Aorta (tissue), 5 donors: ENCODE measurements around the gene SMARCA2. TPM values are rescaled to one million over a fixed set of nuclear protein-coding genes. Genes with fewer than 3 reads are reported as not detected.
A peak's percentile ranks its signal among the peaks of the same experiment; 100 is the strongest.

Experiments
- ATAC-seq: fragments of 200-7000 bp; cut with Tn5 transposase; one replicate; pipeline ENCODE4 v1.9.1; 2022; ENCODE audit warnings: moderate library complexity; ENCODE audit not compliant: low FRiP score
- DNase-seq, 2 donors: peaks; one replicate each; pipeline ENCODE4 v3.0.0-alpha.2; 2020
- H3K27ac ChIP-seq, 2 donors: one replicate each; pipeline ENCODE4 v1.5.1; 2013; ENCODE audit warnings: low read length in 2 of 2, mild to moderate bottlenecking in 2 of 2, moderate library complexity in 2 of 2, control low read depth in 1 of 2, inconsistent platforms in 1 of 2, low read depth in 1 of 2
- H3K27me3 ChIP-seq, 2 donors: one replicate each; pipeline ENCODE4 v1.6.1; 2013; ENCODE audit warnings: control low read depth in 1 of 2, low read length in 1 of 2, mild to moderate bottlenecking in 1 of 2, moderate library complexity in 1 of 2; ENCODE audit not compliant: insufficient read depth in 2 of 2, control insufficient read depth in 1 of 2
- H3K36me3 ChIP-seq, 2 donors: one replicate each; pipeline ENCODE4 v1.6.1; 2013; ENCODE audit warnings: control low read depth in 1 of 2, low read length in 1 of 2, mild to moderate bottlenecking in 1 of 2; ENCODE audit not compliant: insufficient read depth in 2 of 2, control insufficient read depth in 1 of 2
- H3K4me1 ChIP-seq, 2 donors: one replicate each; pipeline ENCODE4 v1.6.1; 2013; ENCODE audit warnings: low read length in 2 of 2, control low read depth in 1 of 2, mild to moderate bottlenecking in 1 of 2, moderate library complexity in 1 of 2; ENCODE audit not compliant: insufficient read depth in 2 of 2, control insufficient read depth in 1 of 2
- H3K4me3 ChIP-seq, 2 donors: one replicate each; pipeline ENCODE4 v1.5.1; 2013; ENCODE audit warnings: low read length in 2 of 2, control low read depth in 1 of 2, mild to moderate bottlenecking in 1 of 2
- H3K9me3 ChIP-seq: one replicate; pipeline ENCODE4 v1.6.1; 2013; ENCODE audit warnings: mild to moderate bottlenecking, low read length; ENCODE audit not compliant: control insufficient read depth
- WGBS, 2 donors: extraction: QIAGEN DNeasy Blood & Tissue Kit; methylation state at CpG; one replicate each; pipeline ENCODE4 v1.1.7; 2013; 5-methylcytosine and 5-hydroxymethylcytosine counted together
- intact Hi-C, 2 donors: fragments of 100-400 bp; cut with DNase I; formaldehyde crosslinking; loops; one replicate each; pipeline versions ENCODE4 v1.14.2 to v1.15.0; 2022
- polyA plus RNA-seq, 2 donors: library from polyadenylated mRNA; stranded (reverse); fragments of 200-250 nt; gene quantifications; one replicate each; pipeline ENCODE4 v1.2.3, GENCODE V29; 2013
- total RNA-seq, 2 donors: library from RNA; stranded (reverse); fragmentation: NEBNext Ultra II Directional; extraction: Animal tissue kit (Norgen Biotek cat#: 25700); gene quantifications; one replicate each; pipeline ENCODE4 v1.2.1, GENCODE V29; 2021
- donor health status: healthy with polysubstance abuse.
- donor health status: Bipolar disorder and iron deficiency.
- donor health status: DM: no; HTN: no; CAD: no.
- donor health status: DM: no; HTN: no; CAD: no.
- donor health status: DM: yes; HTN: yes; CAD: no.

The SMARCA2 gene
- total and polyA plus RNA-seq, 4 donors, result 61.7 to 265 (median 145) TPM

- H3K27me3 ChIP-seq, result no peaks in the 10 kb centered on the region
- WGBS, 2 donors, result 67 to 69% methylated on average over 9 of the region's 9 CpGs
- no peak for DNase-seq
- no peaks in the 10 kb centered on the region for H3K36me3 ChIP-seq
- no peak overlapping the region for H3K4me3 ChIP-seq
- no peaks in the 10 kb centered on the region for H3K9me3 ChIP-seq
- ATAC-seq, result no peak
- intact Hi-C loops, result loop anchor here in 1 of 2 donors (10.0 kb wide), 1 partner anchor 148 kb away; no protein-coding TSS in a partner anchor
- H3K27ac ChIP-seq, result no peak overlapping the region
- peaks cover 3 to 25% of the 10 kb centered on the region in 2 donors for H3K4me1 ChIP-seq
These were observed 11.3 kb downstream of the SMARCA2 start for GRCh38 chr9:2026220-2026997.

- no peaks in the 10 kb centered on the region for H3K9me3 ChIP-seq
- DNase-seq (no peak), ATAC-seq (no peak)
- intact Hi-C loops, result loop anchor here in 1 of 2 donors (10.0 kb wide), 1 partner anchor 147 kb away; no protein-coding TSS in a partner anchor
- H3K27ac ChIP-seq, result no peak overlapping the region
- 94 to 95% methylated on average over 5 of the region's 5 CpGs for WGBS, 2 donors
- peaks cover 6 to 24% of the 10 kb centered on the region in 2 donors for H3K4me1 ChIP-seq
- H3K27me3 ChIP-seq, result no peaks in the 10 kb centered on the region
- no peak overlapping the region for H3K4me3 ChIP-seq
- H3K36me3 ChIP-seq, result no peaks in the 10 kb centered on the region
These were observed 12.5 kb downstream of the SMARCA2 start for GRCh38 chr9:2027543-2028160.

GRCh38 chr9:2028888-2029287 lies 13.7 kb downstream of the SMARCA2 start:
- ATAC-seq, result no peak
- Histone ChIP-seq H3K4me3 (no peak overlapping the region), H3K27ac (no peak overlapping the region), H3K27me3 (no peaks in the 10 kb centered on the region), H3K4me1 (peaks cover 6 to 17% of the 10 kb centered on the region in 2 donors), H3K36me3 (peaks cover 2 to 5% of the 10 kb centered on the region in 2 donors), H3K9me3 (no peaks in the 10 kb centered on the region)
- WGBS, 2 donors, result 80 to 81% methylated on average over 7 of the region's 7 CpGs
- intact Hi-C loops, result loop anchor here in 1 of 2 donors (10.0 kb wide), 1 partner anchor 146 kb away; no protein-coding TSS in a partner anchor
- peak in 1 of 2 donors; percentile 30 for DNase-seq

GRCh38 chr9:2029666-2030170 lies 14.6 kb downstream of the SMARCA2 start:
- Histone ChIP-seq H3K27ac (no peak overlapping the region), H3K9me3 (no peaks in the 10 kb centered on the region), H3K36me3 (peaks cover 2 to 10% of the 10 kb centered on the region in 2 donors), H3K27me3 (no peaks in the 10 kb centered on the region), H3K4me1 (peaks cover 6 to 11% of the 10 kb centered on the region in 2 donors), H3K4me3 (no peak overlapping the region)
- ATAC-seq, result no peak
- no peak for DNase-seq
- intact Hi-C loops, result loop anchor here in 1 of 2 donors (10.0 kb wide), 1 partner anchor 145 kb away; no protein-coding TSS in a partner anchor
- WGBS, 2 donors, result 41 to 42% methylated on average over 2 of the region's 2 CpGs

- H3K36me3 ChIP-seq, result peaks cover 2 to 10% of the 10 kb centered on the region in 2 donors
- no peak overlapping the region for H3K4me3 ChIP-seq
- no peak for DNase-seq
- 43 to 50% methylated on average over 5 of the region's 5 CpGs for WGBS, 2 donors
- peaks cover 3 to 5% of the 10 kb centered on the region in 2 donors for H3K4me1 ChIP-seq
- no peak overlapping the region for H3K27ac ChIP-seq
- no peaks in the 10 kb centered on the region for H3K27me3 ChIP-seq
- intact Hi-C loops, result no loop called here
- H3K9me3 ChIP-seq, result no peaks in the 10 kb centered on the region
- ATAC-seq, result no peak
These were observed 17.1 kb downstream of the SMARCA2 start for GRCh38 chr9:2032234-2032633.

- WGBS, 2 donors, result 85 to 86% methylated on average over 4 of the region's 4 CpGs
- DNase-seq (no peak), ATAC-seq (no peak)
- H3K4me1 ChIP-seq, result peaks cover 3% of the 10 kb centered on the region in 2 donors
- intact Hi-C loops, result no loop called here
- peaks cover 7 to 18% of the 10 kb centered on the region in 2 donors for H3K36me3 ChIP-seq
- no peaks in the 10 kb centered on the region for H3K27me3 ChIP-seq
- H3K27ac ChIP-seq, result no peak overlapping the region
- no peaks in the 10 kb centered on the region for H3K9me3 ChIP-seq
- H3K4me3 ChIP-seq, result no peak overlapping the region
These were observed 21.7 kb downstream of the SMARCA2 start for GRCh38 chr9:2036844-2037243.

DNA sequence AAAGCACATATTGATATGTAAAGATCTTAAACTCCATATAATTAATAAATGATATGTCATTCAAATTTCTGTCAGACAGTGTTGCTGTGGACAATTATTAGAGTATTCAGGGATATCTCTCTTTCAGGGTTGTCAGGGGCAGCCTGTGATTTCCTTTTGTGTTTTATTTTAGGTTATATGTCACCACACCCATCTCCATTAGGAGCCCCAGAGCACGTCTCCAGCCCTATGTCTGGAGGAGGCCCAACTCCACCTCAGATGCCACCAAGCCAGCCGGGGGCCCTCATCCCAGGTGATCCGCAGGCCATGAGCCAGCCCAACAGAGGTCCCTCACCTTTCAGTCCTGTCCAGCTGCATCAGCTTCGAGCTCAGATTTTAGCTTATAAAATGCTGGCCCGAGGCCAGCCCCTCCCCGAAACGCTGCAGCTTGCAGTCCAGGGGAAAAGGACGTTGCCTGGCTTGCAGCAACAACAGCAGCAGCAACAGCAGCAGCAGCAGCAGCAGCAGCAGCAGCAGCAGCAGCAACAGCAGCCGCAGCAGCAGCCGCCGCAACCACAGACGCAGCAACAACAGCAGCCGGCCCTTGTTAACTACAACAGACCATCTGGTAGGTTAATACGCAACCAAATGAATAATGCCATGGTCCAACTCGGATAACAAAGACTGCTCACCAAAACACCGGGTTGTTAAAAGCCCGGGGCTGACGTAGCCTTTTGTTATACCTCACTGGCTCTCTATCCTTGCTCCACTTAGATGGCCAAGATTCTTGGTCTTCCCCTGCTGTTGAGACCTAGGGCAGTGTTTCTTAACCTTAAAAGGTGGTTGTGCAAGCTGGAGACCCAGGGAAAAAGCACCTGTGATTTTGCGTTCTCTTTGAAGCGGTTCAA lies 24.4 kb downstream of the SMARCA2 start:
- DNase-seq (peak; percentile 33 to 76), ATAC-seq (no peak)
- peaks cover 8% of the 10 kb centered on the region in 2 donors for H3K36me3 ChIP-seq
- no peak overlapping the region for H3K27ac ChIP-seq
- H3K27me3 ChIP-seq, result no peaks in the 10 kb centered on the region
- no peaks in the 10 kb centered on the region for H3K9me3 ChIP-seq
- 69 to 72% methylated on average over 20 of the region's 20 CpGs for whole genome bisulfite sequencing, 2 donors
- intact Hi-C loops, result no loop called here
- H3K4me3 ChIP-seq, result no peak overlapping the region
- H3K4me1 ChIP-seq, result peaks cover 0 to 3% of the 10 kb centered on the region in 2 donors

DNA sequence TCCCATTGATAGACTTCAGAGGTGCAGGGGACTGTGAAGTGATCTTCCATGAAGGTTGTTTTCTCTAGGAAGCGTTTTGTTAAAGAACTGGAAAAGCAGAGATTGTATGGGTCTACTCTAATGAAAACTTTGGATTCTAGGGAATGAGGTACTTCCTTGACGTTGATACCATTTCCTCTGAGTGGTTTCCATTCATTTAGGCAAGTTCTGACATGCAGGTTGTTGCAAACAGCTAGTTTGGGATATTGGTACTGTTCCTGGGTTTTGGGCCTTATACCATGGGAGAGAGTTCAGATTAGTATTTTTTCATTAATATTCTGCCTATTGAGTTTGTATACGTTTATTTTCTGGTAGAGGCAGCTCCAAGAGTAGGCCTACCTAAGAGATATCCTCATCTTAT lies 25.7 kb downstream of the SMARCA2 start:
- DNase-seq (no peak), ATAC-seq (no peak)
- 88 to 91% methylated on average over 3 of the region's 3 CpGs for WGBS, 2 donors
- Histone ChIP-seq H3K27me3 (no peaks in the 10 kb centered on the region), H3K4me1 (peaks cover 0 to 3% of the 10 kb centered on the region in 2 donors), H3K36me3 (peaks cover 8% of the 10 kb centered on the region in 2 donors), H3K4me3 (no peak overlapping the region), H3K27ac (no peak overlapping the region), H3K9me3 (no peaks in the 10 kb centered on the region)
- intact Hi-C loops, result no loop called here
